ENCODE results near the gene RHBDD1.

DNA sequence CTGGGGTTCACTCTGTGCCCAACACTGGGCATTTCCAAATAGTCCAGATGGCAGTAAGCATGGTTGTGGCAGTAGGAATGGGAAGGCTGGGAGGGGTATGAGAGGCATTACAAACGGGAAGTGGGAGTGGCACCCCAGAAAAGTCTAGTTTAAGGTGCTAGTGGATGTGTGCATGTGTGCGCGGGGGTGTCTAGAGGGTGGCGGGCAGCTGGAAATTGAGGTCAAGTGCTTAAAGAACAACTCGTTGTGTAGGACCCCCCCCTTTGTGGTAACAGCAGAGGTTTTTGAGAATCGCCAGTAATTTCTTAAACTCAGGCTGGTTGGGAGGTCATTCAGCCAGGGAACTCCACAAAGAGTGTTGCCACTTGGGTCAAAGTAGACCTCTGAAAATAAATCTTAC lies 69.9 kb downstream of the RHBDD1 start:
- TF ChIP-seq CTCF (IDR thresholded peaks at IDR 0.05) (no peak), POLR2A (IDR thresholded peaks at IDR 0.05) (no peak)

All from lower leg skin (tissue), 3 donors.